PC-9 (cell line): ENCODE results near the gene DYDC1.

ENCODE experiments used
- CTCF ChIP-seq: fragments of 200-600 bp; sonication (generic); conservative IDR thresholded peaks from 2 replicates; pipeline ENCODE4 v1.6.1; 2017; ENCODE audit warnings: mixed run types, antibody characterized with exemption, mild to moderate bottlenecking, moderate library complexity
- EZH2 ChIP-seq: fragments of 200-600 bp; sonication (generic); IDR thresholded peaks from 2 replicates; pipeline ENCODE4 v1.8.0; 2017; ENCODE audit warnings: antibody characterized with exemption, low read depth

GRCh38 chr10:80344276-80344675 is 12.3 kb downstream of the DYDC1 start:
- TF ChIP-seq CTCF (no peak), EZH2 (no peak)
